HCT116 (cell line): Measurements from ENCODE around the gene SLC36A2. TPM values are rescaled to one million over a fixed set of nuclear protein-coding genes. Genes with fewer than 3 reads are reported as not detected.

Experiments used
- ATAC-seq: fragments of 200-7000 bp; cut with Tn5 transposase; 2 replicates; pipeline ENCODE4 v1.9.1; 2020; ENCODE audit warnings: mild to moderate bottlenecking, moderate library complexity
- BruUV-seq: library from RNA; stranded (reverse); fragments of 400-500 nt; replicated peaks from 2 replicates; lab custom pipeline; 2021; lab: Mats Ljungman, UMichigan
- CTCF ChIA-PET: fragments of 300-600 bp; sonication (Branson Sonifier 250); formaldehyde crosslinking; loops from one replicate; lab custom pipeline; 2021; ENCODE audit warnings: antibody characterized with exemption; lab: Charles Lee
- POLR2A ChIA-PET: fragments of 300-600, 350-600 bp; sonication (Branson Sonifier 250); formaldehyde crosslinking; loops from one replicate; lab custom pipeline; 2021; ENCODE audit warnings: antibody characterized with exemption; lab: Charles Lee
- RAD21 ChIA-PET, 2 experiments: fragments of 300-600 bp; sonication (Branson Sonifier 250); formaldehyde crosslinking; loops; one replicate each; lab custom pipeline; 2023; ENCODE audit warnings: low total read pairs in 2 of 2; ENCODE audit not compliant: uncharacterized antibody in 2 of 2, unreplicated experiment in 2 of 2, low non-redundant PET in 1 of 2; lab: Charles Lee
- DNase-seq: peaks from one replicate; pipeline ENCODE4 v3.0.0-alpha.2; 2010; ENCODE audit warnings: low read depth, low spot score
- H2AFZ ChIP-seq: fragments of 200-600 bp; shearing (Covaris generic), sonication (generic); 2 replicates; pipeline ENCODE4 v1.6.1; 2017; ENCODE audit warnings: low read depth, mixed run types, mixed read lengths, antibody characterized with exemption, low read length; ENCODE audit not compliant: poor library complexity, severe bottlenecking
- H3K27ac ChIP-seq: 2 replicates; pipeline ENCODE4 v1.5.1; 2012; ENCODE audit warnings: low read depth, low read length
- H3K27me3 ChIP-seq: fragments of 200-600 bp; sonication (generic); 2 replicates; pipeline ENCODE4 v1.6.1; 2016; ENCODE audit warnings: mixed run types, low read length, mixed read lengths; ENCODE audit not compliant: insufficient read depth
- H3K36me3 ChIP-seq, 2 experiments: fragments of 200-500 bp in 1 of 2; fragments of 200-600 bp in 1 of 2; sonication (Bioruptor generic) in 1 of 2; sonication (generic) in 1 of 2; 2 replicates each; pipeline versions ENCODE4 v1.5.1 to v1.6.1; 2014 to 2016; ENCODE audit warnings: low read length in 2 of 2, inconsistent platforms in 1 of 2, mixed read lengths in 1 of 2, mixed run types in 1 of 2; ENCODE audit not compliant: insufficient read depth in 2 of 2, control insufficient read depth in 1 of 2
- H3K4me1 ChIP-seq, 2 experiments: fragments of 200-600 bp in 1 of 2; sonication (generic) in 1 of 2; 2 replicates each; pipeline versions ENCODE4 v1.5.1 to v1.6.1; 2012 to 2017; ENCODE audit warnings: low read length in 2 of 2, inconsistent platforms in 1 of 2, mild to moderate bottlenecking in 1 of 2, mixed read lengths in 1 of 2, mixed run types in 1 of 2, moderate library complexity in 1 of 2; ENCODE audit not compliant: insufficient read depth in 2 of 2, control insufficient read depth in 1 of 2
- H3K4me2 ChIP-seq: fragments of 200-600 bp; sonication (generic); 2 replicates; pipeline ENCODE4 v1.6.1; 2017; ENCODE audit warnings: mixed run types, low read length, mixed read lengths
- H3K4me3 ChIP-seq, 2 experiments: fragments of 200-600 bp in 1 of 2; sonication (generic) in 1 of 2; replicated peaks in 1 of 2; 2 replicates each; pipeline ENCODE4 v1.5.1; 2011 to 2016; ENCODE audit warnings: low read length in 2 of 2, control low read depth in 1 of 2, low read depth in 1 of 2, mild to moderate bottlenecking in 1 of 2, mixed read lengths in 1 of 2, mixed run types in 1 of 2
- H3K79me2 ChIP-seq: fragments of 200-600 bp; sonication (generic); 2 replicates; pipeline ENCODE4 v1.6.1; 2017; ENCODE audit warnings: mild to moderate bottlenecking, mixed run types, low read length, moderate library complexity, mixed read lengths; ENCODE audit not compliant: insufficient read depth
- H3K9ac ChIP-seq: fragments of 200-600 bp; sonication (generic); 2 replicates; pipeline ENCODE4 v1.6.1; 2016; ENCODE audit warnings: low read length, mixed read lengths
- H3K9me2 ChIP-seq: fragments of 200-600 bp; sonication (generic), shearing (Covaris generic); 2 replicates; pipeline ENCODE4 v1.6.1; 2017; ENCODE audit warnings: mixed run types, mild to moderate bottlenecking, moderate library complexity; ENCODE audit not compliant: insufficient read depth
- H3K9me3 ChIP-seq, 2 experiments: fragments of 200-500 bp in 1 of 2; fragments of 200-600 bp in 1 of 2; sonication (Bioruptor generic) in 1 of 2; sonication (generic) in 1 of 2; 2 replicates each; pipeline ENCODE4 v1.6.1; 2014 to 2017; ENCODE audit warnings: low read length in 2 of 2, mixed read lengths in 2 of 2, inconsistent platforms in 1 of 2, low read depth in 1 of 2, mild to moderate bottlenecking in 1 of 2, mixed run types in 1 of 2, moderate library complexity in 1 of 2; ENCODE audit not compliant: control insufficient read depth in 1 of 2, insufficient read depth in 1 of 2
- H4K20me1 ChIP-seq: fragments of 200-600 bp; sonication (generic), shearing (Covaris generic); 2 replicates; pipeline ENCODE4 v1.6.1; 2017; ENCODE audit warnings: mixed run types, mild to moderate bottlenecking, moderate library complexity; ENCODE audit not compliant: insufficient read depth
- CEBPB ChIP-seq: IDR thresholded peaks from 2 replicates; pipeline ENCODE4 v1.6.1; 2012; ENCODE audit warnings: low read depth
- EGR1 ChIP-seq: IDR thresholded peaks from 2 replicates; pipeline ENCODE4 v1.6.1; 2012; ENCODE audit warnings: low read depth
- EZH2 ChIP-seq: fragments of 200-600 bp; sonication (generic); IDR thresholded peaks from 2 replicates; pipeline ENCODE4 v1.6.1; 2017; ENCODE audit warnings: antibody characterized with exemption, mixed run types
- JUND ChIP-seq: IDR thresholded peaks from 2 replicates; pipeline ENCODE4 v1.6.1; 2012
- POLR2A ChIP-seq: IDR thresholded peaks from 2 replicates; pipeline ENCODE4 v1.7.0; 2011; ENCODE audit warnings: borderline replicate concordance; ENCODE audit not compliant: insufficient read depth, insufficient read length; ENCODE audit errors: extremely low read depth
- POLR2AphosphoS5 ChIP-seq: IDR thresholded peaks from 2 replicates; pipeline ENCODE4 v1.6.1; 2011; ENCODE audit warnings: mild to moderate bottlenecking, low read depth, low read length, moderate library complexity
- RAD21 ChIP-seq: IDR thresholded peaks from 2 replicates; pipeline ENCODE4 v1.6.1; 2012; ENCODE audit warnings: low read depth, mild to moderate bottlenecking
- SP1 ChIP-seq: IDR thresholded peaks from 2 replicates; pipeline ENCODE4 v1.6.1; 2012; ENCODE audit warnings: low read depth
- SRF ChIP-seq: IDR thresholded peaks from 2 replicates; pipeline ENCODE4 v1.6.1; 2012; ENCODE audit warnings: low read depth
- ZFX ChIP-seq: fragments of 450-650 bp; IDR thresholded peaks from 2 replicates; pipeline ENCODE4 v1.6.1; 2017
- ZNF274 ChIP-seq: fragments of 200-500 bp; sonication (Bioruptor generic); IDR thresholded peaks from 2 replicates; pipeline ENCODE4 v1.6.1; 2014; ENCODE audit warnings: mild to moderate bottlenecking, low read depth, low read length, inconsistent platforms
- intact Hi-C: fragments of 100-400 bp; cut with micrococcal nuclease; formaldehyde crosslinking; loops from 2 replicates; pipeline ENCODE4 v1.10.0; 2022
- total RNA-seq: library from RNA; stranded (reverse); gene quantifications from one replicate; pipeline ENCODE4 v1.2.1, GENCODE V29; 2021; ENCODE audit not compliant: unreplicated experiment
- TF ChIP-seq, protein P1 (sequence below): IDR thresholded peaks from 2 replicates; pipeline ENCODE4 v1.6.1; 2012
- TF ChIP-seq, protein P2 (sequence below): IDR thresholded peaks from 2 replicates; pipeline ENCODE4 v1.6.1; 2012; ENCODE audit warnings: low read depth
- TF ChIP-seq, protein P3 (sequence below): IDR thresholded peaks from 2 replicates; pipeline ENCODE4 v1.6.1; 2011; ENCODE audit warnings: mild to moderate bottlenecking, low read length, moderate library complexity; ENCODE audit not compliant: insufficient replicate concordance; ENCODE audit errors: extremely low read depth
- TF ChIP-seq, protein P4 (sequence below), 3 experiments: fragments of 200-600 bp in 1 of 3; sonication (generic) in 1 of 3; IDR thresholded peaks in 2 of 3; conservative IDR thresholded peaks in 1 of 3; 2 replicates each; pipeline ENCODE4 v1.5.1; 2012 to 2017; ENCODE audit warnings: low read depth in 2 of 3, low read length in 2 of 3, antibody characterized with exemption in 1 of 3, borderline replicate concordance in 1 of 3, control low read depth in 1 of 3, mild to moderate bottlenecking in 1 of 3, mixed read lengths in 1 of 3, mixed run types in 1 of 3, moderate library complexity in 1 of 3; ENCODE audit not compliant: insufficient read depth in 1 of 3

The SLC36A2 gene
- total RNA-seq, 1 experiment from 2014 or later: not detected

DNA sequence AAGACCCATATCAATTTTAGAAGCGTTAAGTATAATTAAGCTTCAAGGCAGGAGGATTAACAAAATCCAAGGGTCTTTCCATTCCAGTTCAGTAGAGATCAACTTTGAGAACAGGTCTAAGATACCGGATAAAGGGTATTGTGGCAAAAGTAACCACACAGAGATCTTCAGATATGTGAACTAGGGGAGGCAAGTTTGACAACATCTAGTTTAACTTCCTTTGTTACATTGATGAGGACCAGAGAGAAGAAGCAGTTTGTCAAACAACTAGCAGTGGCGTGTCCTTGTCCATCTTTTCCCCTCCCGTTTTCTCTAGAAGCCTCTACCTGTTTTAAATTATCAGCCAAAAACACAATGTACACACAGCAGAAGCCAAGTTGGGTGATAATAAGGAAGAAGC lies 8.6 kb downstream of the SLC36A2 start:
- Histone ChIP-seq H3K4me3 (no peak overlapping the region), H3K27ac (no peak overlapping the region), H3K79me2 (no peaks in the 10 kb centered on the region), H3K9me3 (no peaks in the 10 kb centered on the region), H3K27me3 (peaks cover 40% of the 10 kb centered on the region), H3K9ac (no peak overlapping the region), H3K36me3 (no peaks in the 10 kb centered on the region), H2AFZ (no peak overlapping the region), H3K4me1 (no peaks in the 10 kb centered on the region), H3K9me2 (no peaks in the 10 kb centered on the region), H3K4me2 (no peak overlapping the region), H4K20me1 (no peaks in the 10 kb centered on the region)
- DNase-seq: no peak
- BruUV-seq: no TSS peak
- ATAC-seq: no peak
- POLR2A ChIA-PET: no interaction called here
- RAD21 ChIA-PET: no interaction called here
- intact Hi-C loops: no loop called here
- CTCF ChIA-PET: no interaction called here
- no peak for TF ChIP-seq EZH2
- no peak for TF ChIP-seq JUND
- TF ChIP-seq CEBPB: no peak
- no peak for TF ChIP-seq EGR1
- no peak for TF ChIP-seq ZFX
- no peak for TF ChIP-seq POLR2AphosphoS5
- no peak for TF ChIP-seq RAD21
- no peak for TF ChIP-seq POLR2A

DNA sequence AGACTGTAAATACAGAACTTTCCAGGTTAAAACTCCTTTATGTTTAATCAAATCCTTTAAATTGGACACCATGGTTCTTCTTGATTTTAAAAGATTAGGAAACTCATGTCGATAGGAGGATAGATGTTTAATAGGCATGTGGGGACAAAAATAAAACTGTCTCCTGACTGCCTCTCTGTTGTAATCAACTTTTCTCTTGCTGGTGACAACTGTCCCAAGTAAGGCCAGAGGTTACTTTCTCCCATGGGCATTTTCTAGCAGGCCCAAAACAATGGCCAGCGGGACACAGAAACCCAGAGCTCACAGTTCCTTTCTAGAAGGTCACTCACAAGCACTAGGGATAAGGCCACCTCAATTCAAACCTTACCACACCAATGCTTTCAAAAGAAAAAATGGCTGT lies 14.5 kb downstream of the SLC36A2 start:
- no peak for DNase-seq
- ChIA-PET POLR2A (no interaction called here), CTCF (interaction anchor here (2.1 kb wide), 1 partner anchor 17 kb away, joined by 7 read pairs; no protein-coding TSS in a partner anchor)
- TF ChIP-seq, protein P1, sequence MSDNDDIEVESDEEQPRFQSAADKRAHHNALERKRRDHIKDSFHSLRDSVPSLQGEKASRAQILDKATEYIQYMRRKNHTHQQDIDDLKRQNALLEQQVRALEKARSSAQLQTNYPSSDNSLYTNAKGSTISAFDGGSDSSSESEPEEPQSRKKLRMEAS: no peak
- TF ChIP-seq SP1 (no peak), JUND (no peak), ZNF274 (no peak), SRF (no peak), ZFX (no peak)
- TF ChIP-seq, protein P2, sequence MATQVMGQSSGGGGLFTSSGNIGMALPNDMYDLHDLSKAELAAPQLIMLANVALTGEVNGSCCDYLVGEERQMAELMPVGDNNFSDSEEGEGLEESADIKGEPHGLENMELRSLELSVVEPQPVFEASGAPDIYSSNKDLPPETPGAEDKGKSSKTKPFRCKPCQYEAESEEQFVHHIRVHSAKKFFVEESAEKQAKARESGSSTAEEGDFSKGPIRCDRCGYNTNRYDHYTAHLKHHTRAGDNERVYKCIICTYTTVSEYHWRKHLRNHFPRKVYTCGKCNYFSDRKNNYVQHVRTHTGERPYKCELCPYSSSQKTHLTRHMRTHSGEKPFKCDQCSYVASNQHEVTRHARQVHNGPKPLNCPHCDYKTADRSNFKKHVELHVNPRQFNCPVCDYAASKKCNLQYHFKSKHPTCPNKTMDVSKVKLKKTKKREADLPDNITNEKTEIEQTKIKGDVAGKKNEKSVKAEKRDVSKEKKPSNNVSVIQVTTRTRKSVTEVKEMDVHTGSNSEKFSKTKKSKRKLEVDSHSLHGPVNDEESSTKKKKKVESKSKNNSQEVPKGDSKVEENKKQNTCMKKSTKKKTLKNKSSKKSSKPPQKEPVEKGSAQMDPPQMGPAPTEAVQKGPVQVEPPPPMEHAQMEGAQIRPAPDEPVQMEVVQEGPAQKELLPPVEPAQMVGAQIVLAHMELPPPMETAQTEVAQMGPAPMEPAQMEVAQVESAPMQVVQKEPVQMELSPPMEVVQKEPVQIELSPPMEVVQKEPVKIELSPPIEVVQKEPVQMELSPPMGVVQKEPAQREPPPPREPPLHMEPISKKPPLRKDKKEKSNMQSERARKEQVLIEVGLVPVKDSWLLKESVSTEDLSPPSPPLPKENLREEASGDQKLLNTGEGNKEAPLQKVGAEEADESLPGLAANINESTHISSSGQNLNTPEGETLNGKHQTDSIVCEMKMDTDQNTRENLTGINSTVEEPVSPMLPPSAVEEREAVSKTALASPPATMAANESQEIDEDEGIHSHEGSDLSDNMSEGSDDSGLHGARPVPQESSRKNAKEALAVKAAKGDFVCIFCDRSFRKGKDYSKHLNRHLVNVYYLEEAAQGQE: no peak
- TF ChIP-seq, protein P3, sequence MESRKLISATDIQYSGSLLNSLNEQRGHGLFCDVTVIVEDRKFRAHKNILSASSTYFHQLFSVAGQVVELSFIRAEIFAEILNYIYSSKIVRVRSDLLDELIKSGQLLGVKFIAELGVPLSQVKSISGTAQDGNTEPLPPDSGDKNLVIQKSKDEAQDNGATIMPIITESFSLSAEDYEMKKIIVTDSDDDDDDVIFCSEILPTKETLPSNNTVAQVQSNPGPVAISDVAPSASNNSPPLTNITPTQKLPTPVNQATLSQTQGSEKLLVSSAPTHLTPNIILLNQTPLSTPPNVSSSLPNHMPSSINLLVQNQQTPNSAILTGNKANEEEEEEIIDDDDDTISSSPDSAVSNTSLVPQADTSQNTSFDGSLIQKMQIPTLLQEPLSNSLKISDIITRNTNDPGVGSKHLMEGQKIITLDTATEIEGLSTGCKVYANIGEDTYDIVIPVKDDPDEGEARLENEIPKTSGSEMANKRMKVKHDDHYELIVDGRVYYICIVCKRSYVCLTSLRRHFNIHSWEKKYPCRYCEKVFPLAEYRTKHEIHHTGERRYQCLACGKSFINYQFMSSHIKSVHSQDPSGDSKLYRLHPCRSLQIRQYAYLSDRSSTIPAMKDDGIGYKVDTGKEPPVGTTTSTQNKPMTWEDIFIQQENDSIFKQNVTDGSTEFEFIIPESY: no peak
- TF ChIP-seq, protein P4, sequence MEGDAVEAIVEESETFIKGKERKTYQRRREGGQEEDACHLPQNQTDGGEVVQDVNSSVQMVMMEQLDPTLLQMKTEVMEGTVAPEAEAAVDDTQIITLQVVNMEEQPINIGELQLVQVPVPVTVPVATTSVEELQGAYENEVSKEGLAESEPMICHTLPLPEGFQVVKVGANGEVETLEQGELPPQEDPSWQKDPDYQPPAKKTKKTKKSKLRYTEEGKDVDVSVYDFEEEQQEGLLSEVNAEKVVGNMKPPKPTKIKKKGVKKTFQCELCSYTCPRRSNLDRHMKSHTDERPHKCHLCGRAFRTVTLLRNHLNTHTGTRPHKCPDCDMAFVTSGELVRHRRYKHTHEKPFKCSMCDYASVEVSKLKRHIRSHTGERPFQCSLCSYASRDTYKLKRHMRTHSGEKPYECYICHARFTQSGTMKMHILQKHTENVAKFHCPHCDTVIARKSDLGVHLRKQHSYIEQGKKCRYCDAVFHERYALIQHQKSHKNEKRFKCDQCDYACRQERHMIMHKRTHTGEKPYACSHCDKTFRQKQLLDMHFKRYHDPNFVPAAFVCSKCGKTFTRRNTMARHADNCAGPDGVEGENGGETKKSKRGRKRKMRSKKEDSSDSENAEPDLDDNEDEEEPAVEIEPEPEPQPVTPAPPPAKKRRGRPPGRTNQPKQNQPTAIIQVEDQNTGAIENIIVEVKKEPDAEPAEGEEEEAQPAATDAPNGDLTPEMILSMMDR (IDR thresholded peaks at IDR 0.05 in 2 of 3, conservative IDR thresholded peaks at IDR 0.05 in 1 of 3; ENCODE audit: borderline replicate concordance in 1 of 3, insufficient read depth in 1 of 3, low read depth in 2 of 3, low read length in 2 of 3): no peak

More for the DNA sequence above, 14.5 kb downstream of the SLC36A2 start:
- Histone ChIP-seq H3K9me3 (no peaks in the 10 kb centered on the region), H3K9me2 (no peaks in the 10 kb centered on the region), H2AFZ (no peak overlapping the region), H3K9ac (no peak overlapping the region), H3K79me2 (no peaks in the 10 kb centered on the region), H3K4me1 (no peaks in the 10 kb centered on the region), H3K27me3 (0 out of 2 replicates have a peak, but pooled peaks cover 5% of the 10 kb centered on the region), H3K27ac (no peak overlapping the region), H3K4me2 (no peak overlapping the region), H3K36me3 (no peaks in the 10 kb centered on the region), H3K4me3 (no peak overlapping the region), H4K20me1 (no peaks in the 10 kb centered on the region)
- BruUV-seq: no TSS peak
- ATAC-seq: no peak
- intact Hi-C loops: no loop called here
- RAD21 ChIA-PET: no interaction called here
